HepG2 (cell line): ENCODE results near the gene RPS6KL1.

Experiments
- ARNT ChIP-seq: fragments of 450-650 bp; IDR thresholded peaks from 2 replicates; pipeline ENCODE4 v1.6.1; 2017
- BRF2 ChIP-seq: sonication (generic); formaldehyde crosslinking; IDR thresholded peaks from 2 replicates; pipeline ENCODE4 v1.8.1; 2022; ENCODE audit warnings: mild to moderate bottlenecking, missing genetic modification reagents
- CHD4 ChIP-seq: fragments of 200-600 bp; sonication (generic); IDR thresholded peaks from 2 replicates; pipeline ENCODE4 v1.7.0; 2017; ENCODE audit warnings: mild to moderate bottlenecking, low read length, borderline replicate concordance
- CREB1 ChIP-seq, 2 experiments: fragments of 450-650 bp in 1 of 2; IDR thresholded peaks; 2 replicates each; pipeline ENCODE4 v1.6.1; 2016 to 2017; ENCODE audit warnings: control low read depth in 1 of 2, mild to moderate bottlenecking in 1 of 2, missing compliant biosample characterization in 1 of 2, missing genetic modification characterization in 1 of 2
- CTCF ChIP-seq: sonication (generic); formaldehyde crosslinking; IDR thresholded peaks from 2 replicates; pipeline ENCODE4 v1.5.0; 2020; ENCODE audit warnings: mild to moderate bottlenecking, missing genetic modification reagents, moderate library complexity
- EP300 ChIP-seq, 3 experiments: sonication (generic) in 1 of 3; formaldehyde crosslinking in 1 of 3; IDR thresholded peaks; 2 replicates each; pipeline versions ENCODE4 v1.5.1 to v1.6.1; 2011 to 2020; ENCODE audit warnings: low read depth in 2 of 3, low read length in 2 of 3, borderline replicate concordance in 1 of 3, improper control_type of control experiment in 1 of 3, mild to moderate bottlenecking in 1 of 3, missing genetic modification reagents in 1 of 3, moderate library complexity in 1 of 3
- GPN1 ChIP-seq: sonication (generic); formaldehyde crosslinking; IDR thresholded peaks from 2 replicates; pipeline ENCODE4 v1.5.1; 2020; ENCODE audit warnings: missing genetic modification reagents, borderline replicate concordance
- HOXA9 ChIP-seq: sonication (generic); formaldehyde crosslinking; IDR thresholded peaks from 2 replicates; pipeline ENCODE4 v1.8.1; 2022; ENCODE audit warnings: missing genetic modification reagents, mild to moderate bottlenecking, moderate library complexity, borderline replicate concordance
- POLR2A ChIP-seq, 2 experiments: IDR thresholded peaks; 2 replicates each; pipeline ENCODE4 v1.6.1; 2011; ENCODE audit warnings: low read depth in 2 of 2, low read length in 2 of 2, mild to moderate bottlenecking in 1 of 2, moderate library complexity in 1 of 2; ENCODE audit not compliant: insufficient read depth in 1 of 2
- ZBED4 ChIP-seq: sonication (generic); formaldehyde crosslinking; IDR thresholded peaks from 2 replicates; pipeline ENCODE4 v1.4.0; 2020; ENCODE audit warnings: missing genetic modification reagents, borderline replicate concordance
- ZHX1 ChIP-seq: sonication (generic); formaldehyde crosslinking; IDR thresholded peaks from 2 replicates; pipeline ENCODE4 v1.8.1; 2022; ENCODE audit warnings: low read depth, mild to moderate bottlenecking, missing genetic modification reagents
- ZNF18 ChIP-seq: sonication (generic); formaldehyde crosslinking; IDR thresholded peaks from 2 replicates; pipeline ENCODE4 v1.8.0; 2022; ENCODE audit warnings: mild to moderate bottlenecking, missing genetic modification reagents; ENCODE audit not compliant: insufficient replicate concordance
- ZNF253 ChIP-seq: sonication (generic); formaldehyde crosslinking; IDR thresholded peaks from 2 replicates; pipeline ENCODE4 v1.8.0; 2022; ENCODE audit warnings: mild to moderate bottlenecking, missing genetic modification reagents, borderline replicate concordance
- ZNF570 ChIP-seq: sonication (generic); formaldehyde crosslinking; IDR thresholded peaks from 2 replicates; pipeline ENCODE4 v1.4.0; 2020; ENCODE audit warnings: mild to moderate bottlenecking, missing genetic modification reagents, borderline replicate concordance

- no peak for TF ChIP-seq CTCF (CRISPR knock-in tag)
- no peak for TF ChIP-seq ZBED4 (CRISPR knock-in tag)
- no peak for TF ChIP-seq ZHX1
- TF ChIP-seq CHD4, result no peak
- no peak for TF ChIP-seq HOXA9 (CRISPR knock-in tag)
- TF ChIP-seq EP300 (IDR thresholded peaks at IDR 0.05; ENCODE audit: low read depth in 2 of 2, low read length in 2 of 2), result no peak
- TF ChIP-seq EP300 (CRISPR knock-in tag; IDR thresholded peaks at IDR 0.05; ENCODE audit: borderline replicate concordance), result no peak
- no peak for TF ChIP-seq POLR2A (IDR thresholded peaks at IDR 0.05; ENCODE audit: insufficient read depth in 1 of 2, low read depth in 2 of 2, low read length in 2 of 2)
- TF ChIP-seq GPN1, result no peak
- TF ChIP-seq ZNF570, result no peak
- TF ChIP-seq ZNF18 (CRISPR knock-in tag), result no peak
- TF ChIP-seq ZNF253 (CRISPR knock-in tag), result no peak
- no peak for TF ChIP-seq BRF2 (CRISPR knock-in tag)
- no peak for TF ChIP-seq CREB1 (IDR thresholded peaks at IDR 0.05)
- TF ChIP-seq CREB1 (CRISPR knock-in tag; IDR thresholded peaks at IDR 0.05), result no peak
- no peak for TF ChIP-seq ARNT
Observed at GRCh38 chr14:74893614-74894091, 29.4 kb downstream of the RPS6KL1 start.
